HUES64 (cell line): Measurements from ENCODE around the gene MCF2L2.

Source experiments
- H3K27ac ChIP-seq: 2 replicates; pipeline ENCODE4 v1.7.0; 2013; ENCODE audit warnings: low read depth, low read length, inconsistent platforms
- H3K27me3 ChIP-seq: 2 replicates; pipeline ENCODE4 v1.6.1; 2013; ENCODE audit warnings: mild to moderate bottlenecking, low read length; ENCODE audit not compliant: insufficient read depth
- H3K36me3 ChIP-seq: 2 replicates; pipeline ENCODE4 v1.6.1; 2013; ENCODE audit warnings: mild to moderate bottlenecking, low read length; ENCODE audit not compliant: insufficient read depth
- H3K4me1 ChIP-seq: 2 replicates; pipeline ENCODE4 v1.6.1; 2013; ENCODE audit warnings: mild to moderate bottlenecking, low read length, moderate library complexity; ENCODE audit not compliant: insufficient read depth
- H3K4me3 ChIP-seq: 2 replicates; pipeline ENCODE4 v1.5.1; 2013; ENCODE audit warnings: mild to moderate bottlenecking, low read length, moderate library complexity
- H3K9ac ChIP-seq: 2 replicates; pipeline ENCODE4 v1.6.1; 2013; ENCODE audit warnings: mild to moderate bottlenecking, low read depth, low read length
- H3K9me3 ChIP-seq: 2 replicates; pipeline ENCODE4 v1.6.1; 2013; ENCODE audit warnings: low read depth, low read length; ENCODE audit not compliant: insufficient read depth
- WGBS: fragments of 150-250, 120-280 bp; methylation state at CpG from one replicate; pipeline ENCODE4 v1.1.7; 2013; ENCODE audit warnings: missing lambda C conversion rate; 5-methylcytosine and 5-hydroxymethylcytosine counted together

The MCF2L2 gene

DNA sequence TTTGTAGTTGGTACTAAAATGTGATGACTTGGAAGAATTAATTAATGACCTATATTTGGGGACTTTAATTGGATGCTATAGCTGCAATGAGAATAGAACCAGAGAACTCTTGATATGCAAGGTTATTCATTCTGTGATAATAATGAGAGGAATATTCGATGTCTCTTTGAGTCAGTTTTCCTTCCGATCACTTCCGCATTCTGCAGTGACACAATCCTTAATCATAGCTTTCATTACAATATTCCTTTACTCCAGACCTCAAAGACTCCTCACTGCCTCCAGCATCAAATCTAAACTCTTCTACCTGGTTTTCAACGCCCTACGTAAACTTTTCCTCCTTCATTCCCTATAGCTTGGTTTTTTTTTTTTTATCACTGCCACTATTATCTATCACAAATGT lies 153.8 kb downstream of the MCF2L2 start:
- 97% methylated on average over 5 of the region's 5 CpGs for WGBS
- H3K4me1 ChIP-seq: no peaks in the 10 kb centered on the region
- no peaks in the 10 kb centered on the region for H3K9me3 ChIP-seq
- H3K27ac ChIP-seq: no peak overlapping the region
- no peak overlapping the region for H3K9ac ChIP-seq
- no peaks in the 10 kb centered on the region for H3K27me3 ChIP-seq
- H3K36me3 ChIP-seq: peaks cover 12% of the 10 kb centered on the region
- no peak overlapping the region for H3K4me3 ChIP-seq

GRCh38 chr3:183272791-183273190 lies 155.6 kb downstream of the MCF2L2 start:
- Histone ChIP-seq H3K36me3 (peaks cover 12% of the 10 kb centered on the region), H3K9me3 (no peaks in the 10 kb centered on the region), H3K9ac (no peak overlapping the region), H3K27me3 (no peaks in the 10 kb centered on the region), H3K4me3 (no peak overlapping the region), H3K4me1 (peaks cover 13% of the 10 kb centered on the region), H3K27ac (no peak overlapping the region)

GRCh38 chr3:183272142-183272541 lies 156.3 kb downstream of the MCF2L2 start:
- H3K9me3 ChIP-seq: no peaks in the 10 kb centered on the region
- H3K36me3 ChIP-seq: peaks cover 12% of the 10 kb centered on the region
- no peak overlapping the region for H3K4me3 ChIP-seq
- no peak overlapping the region for H3K27ac ChIP-seq
- no peak overlapping the region for H3K9ac ChIP-seq
- no CpG with 5 or more reads among the region's 3 CpGs for WGBS
- peaks cover 16% of the 10 kb centered on the region for H3K4me1 ChIP-seq
- no peaks in the 10 kb centered on the region for H3K27me3 ChIP-seq

DNA sequence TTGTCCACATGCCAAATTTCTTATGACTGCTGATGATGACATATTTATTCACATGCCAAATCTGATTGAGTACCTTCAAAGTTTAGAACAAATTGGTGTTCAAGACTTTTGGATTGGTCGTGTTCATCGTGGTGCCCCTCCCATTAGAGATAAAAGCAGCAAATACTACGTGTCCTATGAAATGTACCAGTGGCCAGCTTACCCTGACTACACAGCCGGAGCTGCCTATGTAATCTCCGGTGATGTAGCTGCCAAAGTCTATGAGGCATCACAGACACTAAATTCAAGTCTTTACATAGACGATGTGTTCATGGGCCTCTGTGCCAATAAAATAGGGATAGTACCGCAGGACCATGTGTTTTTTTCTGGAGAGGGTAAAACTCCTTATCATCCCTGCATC lies 158.1 kb downstream of the MCF2L2 start:
- H3K27ac ChIP-seq: no peak overlapping the region

GRCh38 chr3:183269345-183269744 lies 159.1 kb downstream of the MCF2L2 start:
- peaks cover 39% of the 10 kb centered on the region for H3K4me1 ChIP-seq
- no peak overlapping the region for H3K9ac ChIP-seq
- H3K27ac ChIP-seq: no peak overlapping the region
- WGBS: 93% methylated on average over 11 of the region's 13 CpGs
- no peaks in the 10 kb centered on the region for H3K9me3 ChIP-seq
- no peak overlapping the region for H3K4me3 ChIP-seq
- H3K36me3 ChIP-seq: peaks cover 12% of the 10 kb centered on the region
- H3K27me3 ChIP-seq: no peaks in the 10 kb centered on the region

More for the DNA sequence above, 158.1 kb downstream of the MCF2L2 start:
- Histone ChIP-seq H3K9me3 (no peaks in the 10 kb centered on the region), H3K4me1 (peaks cover 29% of the 10 kb centered on the region), H3K27me3 (no peaks in the 10 kb centered on the region), H3K4me3 (no peak overlapping the region), H3K9ac (no peak overlapping the region), H3K36me3 (peaks cover 12% of the 10 kb centered on the region)
- 93% methylated on average over 7 of the region's 7 CpGs for WGBS

DNA sequence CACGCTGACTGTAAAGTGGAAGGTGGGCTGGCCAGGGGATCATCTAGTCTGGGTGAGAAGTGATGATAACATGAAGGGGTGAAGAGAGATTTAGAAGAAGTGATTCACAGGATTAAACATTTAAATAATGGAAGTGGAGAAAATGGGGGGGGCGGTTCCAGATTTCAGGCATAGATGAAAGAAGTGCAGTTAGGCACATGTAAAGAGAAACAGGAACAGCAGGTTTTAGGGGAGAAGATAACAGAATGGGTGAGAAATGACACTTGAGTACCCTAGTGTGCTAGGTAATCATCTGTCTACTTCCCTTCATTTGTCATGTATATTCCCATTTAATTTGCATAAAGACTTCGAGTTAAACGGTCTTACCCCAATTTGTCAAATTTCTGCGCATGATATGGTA lies 160.1 kb downstream of the MCF2L2 start:
- Histone ChIP-seq H3K4me3 (no peak overlapping the region), H3K27ac (no peak overlapping the region), H3K9ac (no peak overlapping the region), H3K9me3 (no peaks in the 10 kb centered on the region), H3K36me3 (peaks cover 12% of the 10 kb centered on the region), H3K4me1 (peaks cover 48% of the 10 kb centered on the region), H3K27me3 (no peaks in the 10 kb centered on the region)
- WGBS: 52% methylated on average over 5 of the region's 5 CpGs

DNA sequence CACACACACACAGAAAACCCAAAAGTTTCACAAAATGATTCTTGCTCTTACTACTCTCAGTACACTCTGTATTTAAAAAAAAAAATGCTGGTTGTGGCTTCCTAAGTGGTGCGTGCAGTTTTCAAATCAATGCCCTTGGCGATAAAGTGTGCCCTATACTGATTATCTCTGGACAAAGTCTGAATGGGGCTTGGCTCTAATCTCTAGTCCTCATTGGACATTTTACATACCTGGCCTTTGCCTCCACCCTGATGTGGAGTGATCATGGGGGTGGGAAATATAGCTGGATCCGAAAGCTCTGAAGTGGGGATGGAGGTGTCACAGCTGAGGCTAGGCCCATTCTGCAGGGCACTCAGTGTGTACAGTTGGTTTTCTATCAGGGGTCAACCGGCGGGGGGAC lies 161.3 kb downstream of the MCF2L2 start:
- no peaks in the 10 kb centered on the region for H3K9me3 ChIP-seq
- H3K4me1 ChIP-seq: peaks cover 54% of the 10 kb centered on the region
- no peak overlapping the region for H3K9ac ChIP-seq
- H3K27ac ChIP-seq: no peak overlapping the region
- no peaks in the 10 kb centered on the region for H3K27me3 ChIP-seq
- 96% methylated on average over 5 of the region's 5 CpGs for WGBS
- H3K36me3 ChIP-seq: peaks cover 12% of the 10 kb centered on the region
- H3K4me3 ChIP-seq: no peak overlapping the region

- Histone ChIP-seq H3K4me3 (no peak overlapping the region), H3K36me3 (peaks cover 11% of the 10 kb centered on the region), H3K9me3 (no peaks in the 10 kb centered on the region), H3K9ac (no peak overlapping the region; the same call in 1 of the 2 replicates), H3K4me1 (peaks cover 54% of the 10 kb centered on the region), H3K27me3 (no peaks in the 10 kb centered on the region), H3K27ac (peak overlapping the region; percentile 88; the same call in 1 of the 2 replicates)
- 88% methylated on average over 3 of the region's 3 CpGs for WGBS
Measured at GRCh38 chr3:183266454-183266853, 162.0 kb downstream of the MCF2L2 start.

- Histone ChIP-seq H3K4me3 (peak overlapping the region; percentile 37), H3K36me3 (peaks cover 8% of the 10 kb centered on the region), H3K4me1 (peaks cover 54% of the 10 kb centered on the region), H3K27ac (peak overlapping the region; percentile 88), H3K27me3 (no peaks in the 10 kb centered on the region), H3K9ac (peak overlapping the region; percentile 71; the same call in 1 of the 2 replicates), H3K9me3 (no peaks in the 10 kb centered on the region)
- 54% methylated on average over 5 of the region's 5 CpGs for WGBS
Measured at GRCh38 chr3:183265834-183266417, 162.5 kb downstream of the MCF2L2 start.

DNA sequence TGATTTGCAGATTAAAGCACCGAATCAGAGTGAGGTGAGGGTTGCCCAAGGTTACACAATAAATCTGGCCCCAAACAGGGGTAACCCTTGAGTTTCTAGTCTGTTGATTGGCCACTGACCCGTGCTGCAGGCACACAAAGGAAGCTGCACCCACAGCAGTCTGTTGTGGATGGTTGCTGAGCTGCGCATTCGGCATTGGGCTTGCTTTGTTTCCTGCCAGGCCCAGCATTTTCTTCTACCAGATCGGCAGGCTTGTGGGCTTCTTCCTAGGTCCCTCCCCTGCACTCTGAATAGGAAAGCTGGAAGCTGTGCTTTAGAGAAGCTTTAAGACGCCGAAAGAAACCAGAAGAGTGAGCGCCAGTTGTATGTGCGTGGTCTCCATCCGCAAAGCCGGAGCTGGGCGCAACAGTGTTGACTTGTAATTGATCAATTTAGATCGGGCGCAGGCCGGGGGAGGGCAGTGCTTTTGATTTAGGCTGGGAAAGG lies 163.2 kb downstream of the MCF2L2 start:
- H3K36me3 ChIP-seq: peaks cover under 1% of the 10 kb centered on the region; the same call in 1 of the 2 replicates
- H3K9me3 ChIP-seq: no peaks in the 10 kb centered on the region
- H3K4me3 ChIP-seq: peak overlapping the region; percentile 37
- H3K4me1 ChIP-seq: peaks cover 54% of the 10 kb centered on the region
- peak overlapping the region; percentile 88 for H3K27ac ChIP-seq
- WGBS: 19% methylated on average over 15 of the region's 15 CpGs
- H3K27me3 ChIP-seq: no peaks in the 10 kb centered on the region
- H3K9ac ChIP-seq: peak overlapping the region; percentile 71

DNA sequence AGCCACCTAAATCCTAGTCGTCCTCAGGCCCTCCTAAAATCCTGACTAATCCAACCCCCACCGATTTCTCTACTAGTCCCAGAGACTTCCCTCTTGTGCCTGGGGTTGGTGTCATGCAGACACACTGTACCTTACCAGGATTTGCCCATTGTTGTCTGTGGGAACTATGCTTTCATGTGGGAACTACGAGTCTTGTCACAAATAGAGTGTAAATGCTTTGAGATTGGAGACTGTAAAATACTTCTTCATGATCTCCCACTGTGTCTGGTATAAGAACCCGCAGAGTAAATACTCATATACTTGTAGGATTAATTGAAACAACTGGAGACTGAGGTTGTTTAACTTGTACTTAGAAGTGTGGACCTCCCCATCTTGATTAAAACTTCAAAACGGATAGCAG lies 164.2 kb downstream of the MCF2L2 start:
- H3K4me1 ChIP-seq: peaks cover 54% of the 10 kb centered on the region
- H3K9ac ChIP-seq: no peak overlapping the region
- H3K36me3 ChIP-seq: no peaks in the 10 kb centered on the region
- H3K9me3 ChIP-seq: no peaks in the 10 kb centered on the region
- 26% methylated on average over 4 of the region's 5 CpGs for WGBS
- no peak overlapping the region for H3K4me3 ChIP-seq
- H3K27me3 ChIP-seq: no peaks in the 10 kb centered on the region
- H3K27ac ChIP-seq: no peak overlapping the region; the same call in 1 of the 2 replicates
